HL-60 (cell line): ENCODE results near the gene ADCY5.

Source experiments
- CTCF ChIP-seq: IDR thresholded peaks from one replicate; pipeline ENCODE4 v1.5.1; 2011; ENCODE audit warnings: low read length, control low read depth, inconsistent platforms; ENCODE audit not compliant: insufficient read depth
- GABPA ChIP-seq: IDR thresholded peaks from 2 replicates; pipeline ENCODE4 v1.6.1; 2012; ENCODE audit warnings: low read depth
- REST ChIP-seq: IDR thresholded peaks from 2 replicates; pipeline ENCODE4 v1.6.1; 2012; ENCODE audit warnings: low read depth; ENCODE audit not compliant: insufficient replicate concordance
- SPI1 ChIP-seq: IDR thresholded peaks from 2 replicates; pipeline ENCODE4 v1.6.1; 2012; ENCODE audit warnings: low read depth, mild to moderate bottlenecking, borderline replicate concordance

GRCh38 chr3:123429362-123430125 is 19.3 kb downstream of the ADCY5 start:
- no peak for TF ChIP-seq SPI1
- no peak for TF ChIP-seq REST
- TF ChIP-seq CTCF: no peak
- no peak for TF ChIP-seq GABPA
